SU-DHL-6 (cell line): Measurements from ENCODE around the gene ABCB7.

ENCODE experiments used
- H2AFZ ChIP-seq: fragments of 200-600 bp; sonication (generic); 2 replicates; pipeline ENCODE4 v1.6.1; 2014; ENCODE audit warnings: low read depth, mild to moderate bottlenecking, moderate library complexity, mixed read lengths, antibody characterized with exemption, low read length; ENCODE audit not compliant: severe bottlenecking
- H3F3A ChIP-seq: fragments of 200-600 bp; shearing (Covaris generic); 2 replicates; pipeline ENCODE4 v1.6.0; 2016; ENCODE audit warnings: antibody characterized with exemption, mild to moderate bottlenecking; ENCODE audit not compliant: insufficient read depth
- H3K27ac ChIP-seq: fragments of 200-600 bp; sonication (generic); 2 replicates; pipeline ENCODE4 v1.5.1; 2016; ENCODE audit warnings: low read depth, mild to moderate bottlenecking, low read length, moderate library complexity, mixed read lengths
- H3K27me3 ChIP-seq: fragments of 200-600 bp; sonication (generic), shearing (Covaris generic); 2 replicates; pipeline ENCODE4 v1.6.0; 2014; ENCODE audit warnings: mild to moderate bottlenecking, low read length
- H3K36me3 ChIP-seq: fragments of 200-600 bp; sonication (generic); 2 replicates; pipeline ENCODE4 v1.6.1; 2014; ENCODE audit warnings: mild to moderate bottlenecking, low read length, mixed read lengths
- H3K4me2 ChIP-seq: fragments of 300-600, 200-600 bp; shearing (Covaris generic), sonication (generic); 2 replicates; pipeline ENCODE4 v1.6.0; 2014; ENCODE audit warnings: low read length, low read depth, mild to moderate bottlenecking; ENCODE audit not compliant: poor library complexity, severe bottlenecking
- H3K4me3 ChIP-seq: fragments of 200-600 bp; sonication (generic); 2 replicates; pipeline ENCODE4 v1.5.1; 2014; ENCODE audit warnings: antibody characterized with exemption, low read length, mild to moderate bottlenecking, mixed read lengths; ENCODE audit not compliant: insufficient read depth, poor library complexity, severe bottlenecking
- H3K79me2 ChIP-seq: fragments of 200-600 bp; sonication (generic); 2 replicates; pipeline ENCODE4 v1.6.1; 2014; ENCODE audit warnings: mild to moderate bottlenecking, low read length, moderate library complexity; ENCODE audit not compliant: insufficient read depth
- H3K9ac ChIP-seq: fragments of 200-600 bp; sonication (generic); 2 replicates; pipeline ENCODE4 v1.7.0; 2014; ENCODE audit warnings: mild to moderate bottlenecking, low read length
- H3K9me2 ChIP-seq: fragments of 200-600 bp; sonication (generic); replicated peaks from 2 replicates; pipeline ENCODE4 v1.6.1; 2014; ENCODE audit warnings: low read length; ENCODE audit not compliant: insufficient read depth
- H3K9me3 ChIP-seq: fragments of 200-600 bp; sonication (generic); 2 replicates; pipeline ENCODE4 v1.6.1; 2014; ENCODE audit warnings: low read length, mixed read lengths; ENCODE audit not compliant: insufficient read depth
- H4K20me1 ChIP-seq: fragments of 200-600 bp; sonication (generic); 2 replicates; pipeline ENCODE4 v1.6.1; 2014; ENCODE audit warnings: low read depth, mild to moderate bottlenecking, antibody characterized with exemption, low read length, moderate library complexity, mixed read lengths
- CTCF ChIP-seq: fragments of 200-600 bp; sonication (generic); IDR thresholded peaks from one replicate; pipeline ENCODE4 v1.5.1; 2017; ENCODE audit warnings: antibody characterized with exemption, mild to moderate bottlenecking, low read length, moderate library complexity; ENCODE audit not compliant: insufficient read depth, poor library complexity, severe bottlenecking
- EZH2phosphoT487 ChIP-seq: fragments of 200-600 bp; sonication (generic), shearing (Covaris generic); conservative IDR thresholded peaks from 2 replicates; pipeline ENCODE4 v1.6.1; 2018; ENCODE audit warnings: mild to moderate bottlenecking, antibody characterized with exemption, low read length, moderate library complexity, mixed read lengths

ABCB7 gene

GRCh38 chrX:75074475-75074874 lies 81.6 kb downstream of the ABCB7 start:
- no peaks in the 10 kb centered on the region for H4K20me1 ChIP-seq
- no peaks in the 10 kb centered on the region for H3K9me3 ChIP-seq
- no peaks in the 10 kb centered on the region for H3K27me3 ChIP-seq
- TF ChIP-seq CTCF, result no peak
- TF ChIP-seq EZH2phosphoT487, result no peak
- H3K9me2 ChIP-seq, result no peaks in the 10 kb centered on the region
- no peak overlapping the region for H3K27ac ChIP-seq
- H3K79me2 ChIP-seq, result no peaks in the 10 kb centered on the region
- H3F3A ChIP-seq, result no peaks in the 10 kb centered on the region
- no peak overlapping the region for H3K9ac ChIP-seq
- H3K36me3 ChIP-seq, result 0 out of 2 replicates have a peak, but pooled peaks cover 6% of the 10 kb centered on the region
- H2AFZ ChIP-seq, result no peak overlapping the region
- no peak overlapping the region for H3K4me3 ChIP-seq
- no peak overlapping the region for H3K4me2 ChIP-seq

DNA sequence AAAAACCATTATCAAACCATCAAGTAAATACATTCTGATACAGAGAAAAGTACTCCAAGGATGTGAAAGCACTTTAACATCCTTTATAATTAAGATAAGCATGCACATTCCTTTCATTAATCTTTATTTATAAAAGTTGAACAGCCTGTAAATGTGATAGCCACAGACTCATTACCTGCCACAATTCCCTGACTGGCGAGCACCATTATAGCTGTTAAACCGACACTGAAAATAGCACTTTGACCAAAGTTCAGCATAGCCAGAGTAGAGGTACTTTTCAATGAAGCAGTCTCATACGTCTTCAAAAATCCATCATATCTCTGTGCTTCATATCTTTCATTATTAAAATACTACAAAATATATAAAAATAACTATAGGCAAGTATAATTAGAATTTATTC lies 84.7 kb downstream of the ABCB7 start:
- Histone ChIP-seq H3F3A (no peaks in the 10 kb centered on the region), H3K79me2 (no peaks in the 10 kb centered on the region), H3K9me3 (no peaks in the 10 kb centered on the region), H3K4me3 (no peak overlapping the region), H3K9ac (no peak overlapping the region), H3K36me3 (0 out of 2 replicates have a peak, but pooled peaks cover 6% of the 10 kb centered on the region), H3K27me3 (no peaks in the 10 kb centered on the region), H4K20me1 (no peaks in the 10 kb centered on the region), H2AFZ (no peak overlapping the region), H3K4me2 (no peak overlapping the region), H3K27ac (no peak overlapping the region), H3K9me2 (no peaks in the 10 kb centered on the region)
- no peak for TF ChIP-seq CTCF
- no peak for TF ChIP-seq EZH2phosphoT487

DNA sequence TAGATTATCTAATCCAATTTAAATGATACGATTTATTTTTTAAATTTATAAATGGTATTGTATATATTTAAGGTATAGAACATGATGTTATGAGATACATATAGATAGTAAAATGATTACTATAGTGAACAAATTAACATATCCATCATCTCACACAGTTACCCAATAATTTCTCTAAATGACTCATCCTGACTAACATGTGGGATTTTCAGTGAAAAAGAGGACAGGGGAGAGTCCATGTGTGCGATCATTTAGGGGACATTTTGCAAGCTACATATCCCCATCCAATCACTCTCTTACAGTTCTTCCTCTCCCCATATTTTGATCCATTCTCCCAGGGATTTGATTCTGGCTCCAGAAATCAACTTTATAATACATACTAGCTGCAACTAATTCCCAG lies 88.2 kb downstream of the ABCB7 start:
- Histone ChIP-seq H3K79me2 (no peaks in the 10 kb centered on the region), H3K9ac (no peak overlapping the region), H3K9me3 (no peaks in the 10 kb centered on the region), H4K20me1 (no peaks in the 10 kb centered on the region), H3K36me3 (0 out of 2 replicates have a peak, but pooled peaks cover 3% of the 10 kb centered on the region), H2AFZ (no peak overlapping the region), H3K4me2 (no peak overlapping the region), H3K27me3 (no peaks in the 10 kb centered on the region), H3K9me2 (no peaks in the 10 kb centered on the region), H3K4me3 (no peak overlapping the region), H3K27ac (no peak overlapping the region), H3F3A (no peaks in the 10 kb centered on the region)
- no peak for TF ChIP-seq EZH2phosphoT487
- no peak for TF ChIP-seq CTCF
